Activated CD4-positive, alpha-beta T cell treated with anti-CD3 and anti-CD28 coated beads, Interleukin-2, amount 10 ng/mL, durations not matched to agents 7 days and 5 days (primary cell): ENCODE measurements around the gene QPRT. TPM values are rescaled to one million over a fixed set of nuclear protein-coding genes. Genes with fewer than 3 reads are reported as not detected.
"Not testable (repeated sequence)": the region's sequence is repeated elsewhere in the genome, so short reads cannot be mapped to it uniquely, and the experiment has no call there.

Experiments
- CTCF ChIA-PET: fragments of 350-600 bp; sonication (Branson Sonifier 250); formaldehyde crosslinking; loops from one replicate; lab custom pipeline; 2021; ENCODE audit warnings: antibody characterized with exemption; lab: Charles Lee
- POLR2A ChIA-PET: fragments of 350-600 bp; sonication (Branson Sonifier 250); formaldehyde crosslinking; loops from one replicate; lab custom pipeline; 2021; ENCODE audit warnings: antibody characterized with exemption; lab: Charles Lee
- DNase-seq: peaks from one replicate; pipeline ENCODE4 v3.0.0-alpha.2; 2020
- H3K27ac Mint-ChIP-seq: one replicate; pipeline ENCODE4 v1.8.0; 2021; ENCODE audit warnings: mild to moderate bottlenecking, moderate library complexity, mixed read lengths
- H3K27me3 Mint-ChIP-seq: one replicate; pipeline ENCODE4 v1.8.0; 2021; ENCODE audit warnings: mixed read lengths
- H3K36me3 Mint-ChIP-seq: one replicate; pipeline ENCODE4 v1.8.0; 2021; ENCODE audit warnings: low read depth, mixed read lengths
- H3K4me1 Mint-ChIP-seq: one replicate; pipeline ENCODE4 v1.8.0; 2021; ENCODE audit warnings: mixed read lengths
- H3K4me3 Mint-ChIP-seq: one replicate; pipeline ENCODE4 v1.8.0; 2021; ENCODE audit warnings: mild to moderate bottlenecking, moderate library complexity, mixed read lengths
- H3K9me3 Mint-ChIP-seq: one replicate; pipeline ENCODE4 v1.8.0; 2021; ENCODE audit warnings: mixed read lengths
- total RNA-seq, 2 experiments: library from RNA; stranded (reverse); gene quantifications; one replicate each; pipeline ENCODE4 v1.2.3, GENCODE V29; 2021

Gene QPRT
- 1 to 10 TPM; 3.9 to 4.8 TPM for total RNA-seq

DNA sequence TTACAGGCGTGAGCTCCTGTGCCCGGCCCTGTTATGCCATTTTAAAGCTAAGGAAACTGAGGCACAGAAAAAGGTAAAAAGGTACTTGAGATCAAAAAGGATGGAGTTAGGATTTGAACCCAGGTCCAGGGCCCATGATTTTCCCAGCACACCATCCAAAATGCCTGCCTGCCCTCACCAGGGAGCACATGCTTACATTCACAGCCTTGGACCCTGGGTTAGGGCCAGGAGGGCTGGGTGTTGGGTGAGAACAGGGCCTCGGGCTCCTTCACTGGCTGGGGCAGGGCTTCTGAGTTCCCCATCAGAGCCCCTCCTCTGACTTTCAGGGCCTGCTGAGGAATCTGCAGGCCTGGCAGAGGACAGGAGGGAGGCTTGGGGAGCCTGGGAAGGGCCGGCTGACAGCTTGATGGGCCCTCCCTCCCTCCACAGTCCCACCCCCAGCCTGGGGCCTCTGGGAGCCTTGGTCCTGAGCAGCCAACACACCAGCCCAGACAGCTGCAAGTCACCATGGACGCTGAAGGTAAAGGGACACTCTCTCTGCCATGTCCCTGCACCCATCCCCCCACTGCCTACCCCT is at the start of gene QPRT:
Gene QPRT, plus strand, starts transcription at position 490 of the 577 bp plus-strand sequence. Its CDS starts 18 bp downstream, at position 508.
- Mint-ChIP-seq H3K9me3 (no peaks in the 10 kb centered on the region), H3K27me3 (no peaks in the 10 kb centered on the region), H3K4me3 (peak within 1 kb of the TSS; percentile 48), H3K27ac (peak within 1 kb of the TSS; percentile 89), H3K4me1 (peaks cover 36% of the 10 kb centered on the region), H3K36me3 (peaks cover 6% of the 10 kb centered on the region)
- ChIA-PET POLR2A (no interaction called here), CTCF (interaction anchor here (0.8 to 1.8 kb wide), 5 partner anchors 9 to 411 kb away, joined by 3 to 7 read pairs (median 3); partner anchors contain the start of gene KIF22)
- DNase-seq: no peak

DNA sequence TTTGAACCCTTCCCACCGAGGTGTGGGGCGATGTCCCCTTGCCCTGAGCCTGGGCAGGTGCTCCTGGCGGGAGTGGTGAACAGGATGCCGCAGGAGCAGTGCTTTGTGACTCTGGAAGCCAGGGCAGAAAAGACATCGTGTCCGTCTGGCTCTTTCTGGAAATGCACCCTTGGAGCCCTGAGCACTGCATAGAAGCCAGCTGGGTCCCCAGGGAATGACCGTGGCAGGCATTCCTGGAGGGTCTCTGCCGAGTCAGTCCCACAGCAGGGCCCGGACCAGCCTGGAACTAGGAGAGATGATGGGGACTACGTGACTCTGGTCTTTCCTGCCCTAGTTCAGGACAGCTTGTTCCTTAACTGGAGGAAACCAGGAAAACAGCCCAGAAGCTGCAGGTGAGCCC is 49.7 kb upstream of the QPRT start:
- DNase-seq, H3K4me3 Mint-ChIP-seq, H3K9me3 Mint-ChIP-seq, H3K27me3 Mint-ChIP-seq, H3K36me3 Mint-ChIP-seq, POLR2A ChIA-PET, CTCF ChIA-PET: not testable (repeated sequence)
- Mint-ChIP-seq H3K4me1 (peaks cover 21% of the 10 kb centered on the region), H3K27ac (peak overlapping the region; percentile 68)

DNA sequence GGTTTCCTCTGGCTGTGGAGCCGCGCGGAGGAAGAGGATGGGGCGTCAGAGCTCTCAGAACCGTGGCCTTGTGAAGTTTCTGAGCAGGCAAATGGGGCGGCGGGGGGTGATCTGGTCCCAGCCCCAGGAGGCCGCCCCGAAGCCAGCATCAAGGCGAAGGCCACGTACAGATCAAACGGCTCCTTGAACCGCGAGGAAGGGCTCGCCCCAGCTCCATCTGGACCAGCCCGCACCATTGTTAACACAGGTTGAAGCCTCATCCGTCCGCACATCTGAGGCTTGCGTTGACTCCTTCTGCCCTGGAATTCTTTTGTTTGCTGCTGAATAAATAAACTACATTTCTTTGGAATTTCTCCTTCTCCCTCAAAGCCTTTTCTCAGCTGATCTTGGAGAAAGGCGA is 47.3 kb upstream of the QPRT start:
- H3K4me1 Mint-ChIP-seq: peaks cover 18% of the 10 kb centered on the region
- POLR2A ChIA-PET, H3K27ac Mint-ChIP-seq, H3K27me3 Mint-ChIP-seq, H3K4me3 Mint-ChIP-seq, CTCF ChIA-PET, H3K9me3 Mint-ChIP-seq, DNase-seq, H3K36me3 Mint-ChIP-seq: not testable (repeated sequence)

DNA sequence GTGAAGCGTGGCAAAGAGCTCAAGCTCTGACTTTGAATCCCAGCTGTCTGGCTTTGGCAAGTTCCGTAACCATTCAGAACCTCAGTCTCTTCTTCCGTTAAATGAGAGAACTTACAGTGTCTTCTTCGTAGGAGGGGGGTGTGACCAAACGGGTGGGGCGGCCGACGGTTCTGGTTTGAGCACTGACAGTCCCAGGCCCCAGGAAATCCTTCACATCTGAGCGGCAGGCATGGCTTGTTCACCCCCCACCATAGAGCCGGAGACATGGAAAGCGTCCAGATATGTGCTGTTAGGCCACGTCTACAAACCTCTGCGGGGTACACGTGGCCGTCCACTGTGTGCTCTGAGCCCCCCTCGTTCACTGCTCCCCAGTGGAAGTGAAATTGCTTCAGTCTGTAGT is 43.1 kb upstream of the QPRT start:
- H3K27ac Mint-ChIP-seq, CTCF ChIA-PET, H3K36me3 Mint-ChIP-seq, H3K4me3 Mint-ChIP-seq, POLR2A ChIA-PET, DNase-seq, H3K27me3 Mint-ChIP-seq, H3K9me3 Mint-ChIP-seq, H3K4me1 Mint-ChIP-seq: not testable (repeated sequence)

DNA sequence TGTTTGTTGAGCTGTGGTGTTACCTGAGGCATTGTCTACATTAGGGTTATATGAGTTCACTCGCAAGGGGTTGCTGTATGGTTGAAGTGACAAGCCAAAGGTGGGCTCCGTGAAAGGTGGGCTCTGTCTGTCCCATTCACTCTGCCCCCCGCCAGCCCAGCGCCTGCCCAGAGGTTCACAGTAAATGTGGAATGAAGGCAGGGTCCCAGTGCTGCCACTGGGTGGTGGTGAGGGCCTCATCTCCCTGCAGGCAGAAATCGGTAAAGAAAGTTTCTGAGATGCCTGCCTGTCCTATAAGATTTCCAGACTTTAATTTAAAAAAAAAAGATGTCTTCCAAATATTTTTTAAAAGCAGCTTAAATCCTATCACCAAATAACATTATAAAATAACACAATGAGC is 42.6 kb upstream of the QPRT start:
- H3K4me3 Mint-ChIP-seq, H3K27ac Mint-ChIP-seq, H3K36me3 Mint-ChIP-seq, POLR2A ChIA-PET, DNase-seq, H3K9me3 Mint-ChIP-seq, H3K27me3 Mint-ChIP-seq, CTCF ChIA-PET: not testable (repeated sequence)
- peaks cover 13% of the 10 kb centered on the region for H3K4me1 Mint-ChIP-seq

DNA sequence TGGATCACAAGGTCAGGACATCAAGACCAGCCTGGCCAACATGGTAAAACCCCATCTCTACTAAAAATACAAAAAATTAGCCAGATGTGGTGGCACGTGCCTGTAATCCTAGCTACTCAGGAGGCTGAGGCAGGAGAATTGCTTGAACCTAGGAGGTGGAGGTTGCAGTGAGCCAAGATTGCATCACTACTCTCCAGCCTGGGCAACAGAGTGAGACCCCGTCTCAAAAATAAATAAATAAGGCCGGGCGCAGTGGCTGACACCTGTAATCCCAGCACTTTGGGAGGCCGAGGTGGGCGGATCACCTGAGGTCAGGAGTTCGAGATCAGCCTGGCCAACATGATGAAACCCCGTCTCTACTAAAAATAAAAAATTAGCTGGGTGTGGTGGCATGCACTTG is 40.2 kb upstream of the QPRT start:
- H3K27ac Mint-ChIP-seq, H3K36me3 Mint-ChIP-seq, H3K9me3 Mint-ChIP-seq, POLR2A ChIA-PET, DNase-seq, CTCF ChIA-PET, H3K4me3 Mint-ChIP-seq, H3K27me3 Mint-ChIP-seq: not testable (repeated sequence)
- H3K4me1 Mint-ChIP-seq: peaks cover 27% of the 10 kb centered on the region

DNA sequence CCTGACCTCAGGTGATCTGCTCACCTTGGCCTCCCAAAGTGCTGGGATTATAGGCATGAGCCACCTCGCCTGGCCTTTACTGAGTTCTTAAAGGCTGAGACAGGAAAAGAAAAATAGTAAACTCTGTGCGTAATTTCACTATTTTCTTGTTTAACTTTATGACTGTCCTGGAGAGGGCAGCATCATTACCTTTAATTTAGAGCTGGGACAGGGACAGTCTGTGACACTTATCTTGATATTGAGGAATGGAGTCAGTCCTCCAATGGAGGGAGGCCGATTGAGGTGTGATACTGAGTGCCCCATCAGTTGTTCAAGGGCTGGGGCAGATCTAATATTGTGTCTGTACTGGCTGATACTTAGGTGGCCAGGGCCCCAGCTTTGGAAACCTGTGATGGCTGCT is 37.4 kb upstream of the QPRT start:
- POLR2A ChIA-PET: no interaction called here
- no peaks in the 10 kb centered on the region for H3K9me3 Mint-ChIP-seq
- no peaks in the 10 kb centered on the region for H3K36me3 Mint-ChIP-seq
- H3K4me3 Mint-ChIP-seq: peak overlapping the region; percentile 34
- H3K4me1 Mint-ChIP-seq: peaks cover 42% of the 10 kb centered on the region
- CTCF ChIA-PET: interaction anchor here (0.5 to 2.1 kb wide), 2 partner anchors 13 to 183 kb away, joined by 4 to 7 read pairs; no protein-coding TSS in a partner anchor
- no peaks in the 10 kb centered on the region for H3K27me3 Mint-ChIP-seq
- peak; percentile 27 for DNase-seq
- H3K27ac Mint-ChIP-seq: peak overlapping the region; percentile 88

DNA sequence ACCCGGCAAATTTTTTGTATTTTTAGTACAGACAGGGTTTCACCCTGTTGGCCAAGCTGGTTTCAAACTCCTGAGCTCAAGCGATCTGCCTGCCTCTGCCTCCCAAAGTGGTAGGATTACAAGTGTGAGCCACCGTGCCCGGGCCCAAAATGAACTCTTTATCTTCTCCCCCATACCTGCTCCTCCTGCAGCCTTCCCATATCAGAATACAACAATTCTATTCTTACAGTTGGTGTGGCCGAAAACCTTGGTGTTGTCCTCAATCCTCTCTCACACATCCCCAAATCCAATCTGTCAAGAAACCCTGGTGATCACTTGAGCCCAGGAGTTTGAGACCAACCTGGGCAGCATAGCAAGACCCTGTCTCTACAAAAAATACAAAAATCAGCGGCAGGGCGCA is 35.4 kb upstream of the QPRT start:
- POLR2A ChIA-PET: no interaction called here
- no peaks in the 10 kb centered on the region for H3K36me3 Mint-ChIP-seq

DNA sequence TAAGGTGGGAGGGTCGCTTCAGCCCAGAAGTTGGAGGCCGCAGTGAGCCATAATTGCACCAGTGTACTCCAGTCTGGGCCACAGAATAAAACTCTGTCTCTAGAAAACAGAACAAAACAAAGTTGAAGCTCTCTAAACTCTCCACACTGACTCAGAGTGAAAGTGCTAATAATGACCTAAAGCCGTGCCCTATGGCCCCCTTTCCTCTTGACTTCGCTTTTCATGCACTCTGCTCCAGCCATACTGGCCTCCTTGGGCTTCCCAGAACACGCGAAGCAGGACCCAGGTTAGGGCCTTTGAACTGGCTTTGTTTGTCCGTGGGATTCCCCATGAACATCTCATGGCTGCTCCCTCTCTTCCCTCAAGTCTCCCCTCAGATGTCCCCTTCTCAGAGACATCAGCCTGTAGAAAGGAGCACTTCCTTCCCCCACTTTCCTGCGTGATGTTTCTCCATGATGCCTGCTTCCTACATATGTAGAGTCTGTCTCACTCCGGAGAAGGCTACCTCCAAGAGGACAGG is 34.6 kb upstream of the QPRT start:
- ChIA-PET POLR2A (no interaction called here), CTCF (interaction anchor here (1.1 kb wide), 1 partner anchor 11 kb away, joined by 3 read pairs; no protein-coding TSS in a partner anchor)
- Mint-ChIP-seq H3K36me3 (no peaks in the 10 kb centered on the region), H3K4me1 (peaks cover 42% of the 10 kb centered on the region), H3K9me3 (no peaks in the 10 kb centered on the region), H3K27me3 (no peaks in the 10 kb centered on the region), H3K4me3 (no peak overlapping the region), H3K27ac (peak overlapping the region; percentile 37)
- DNase-seq: no peak

More for the DNA sequence above, 35.4 kb upstream of the QPRT start:
- CTCF ChIA-PET: interaction anchor here (0.6 to 1.1 kb wide), 2 partner anchors 9 to 12 kb away, joined by 3 read pairs; no protein-coding TSS in a partner anchor
- Mint-ChIP-seq H3K27me3 (no peaks in the 10 kb centered on the region), H3K4me1 (peaks cover 42% of the 10 kb centered on the region), H3K9me3 (no peaks in the 10 kb centered on the region), H3K4me3 (no peak overlapping the region), H3K27ac (no peak overlapping the region)
- no peak for DNase-seq

DNA sequence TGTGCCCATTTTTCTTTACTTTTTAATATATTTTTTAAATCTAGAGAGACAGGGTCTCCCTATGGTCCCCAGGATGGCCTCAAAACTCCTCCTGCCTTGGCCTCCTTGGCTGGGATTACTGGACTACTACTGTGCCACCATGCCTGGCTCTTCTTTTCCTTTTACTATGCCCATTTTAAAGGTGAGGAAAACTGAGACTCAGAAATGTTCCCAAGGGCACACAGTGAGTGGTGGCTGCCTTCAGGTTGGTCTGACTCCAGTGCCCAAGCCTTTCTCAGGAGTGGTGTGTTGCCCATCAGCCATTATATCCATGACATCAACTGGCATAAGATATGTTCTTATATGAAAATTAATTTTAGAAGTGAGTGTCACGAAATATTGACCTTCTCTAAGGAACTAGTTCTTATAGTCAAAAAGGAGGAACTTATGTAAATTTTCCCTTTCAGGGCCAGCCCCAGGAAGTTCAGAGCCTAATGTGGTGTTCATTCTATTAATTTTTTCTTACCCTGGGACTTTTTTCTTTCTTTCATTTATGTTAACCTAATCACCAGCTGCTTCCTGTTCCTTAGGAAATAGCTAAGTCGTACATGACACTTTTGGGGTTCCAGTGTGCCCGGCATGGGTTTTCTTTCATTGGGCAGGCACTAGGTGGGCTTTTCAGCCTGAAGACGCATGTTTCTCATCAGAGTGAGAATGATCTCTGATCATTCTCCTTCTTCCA is 33.8 kb upstream of the QPRT start:
- Mint-ChIP-seq H3K36me3 (no peaks in the 10 kb centered on the region), H3K9me3 (no peaks in the 10 kb centered on the region), H3K4me3 (no peak overlapping the region), H3K27ac (peak overlapping the region; percentile 15), H3K4me1 (peaks cover 48% of the 10 kb centered on the region), H3K27me3 (no peaks in the 10 kb centered on the region)
- POLR2A ChIA-PET: no interaction called here
- CTCF ChIA-PET: interaction anchor here (0.7 to 0.8 kb wide), 2 partner anchors 29 to 46 kb away, joined by 3 to 4 read pairs; no protein-coding TSS in a partner anchor
- no peak for DNase-seq

DNA sequence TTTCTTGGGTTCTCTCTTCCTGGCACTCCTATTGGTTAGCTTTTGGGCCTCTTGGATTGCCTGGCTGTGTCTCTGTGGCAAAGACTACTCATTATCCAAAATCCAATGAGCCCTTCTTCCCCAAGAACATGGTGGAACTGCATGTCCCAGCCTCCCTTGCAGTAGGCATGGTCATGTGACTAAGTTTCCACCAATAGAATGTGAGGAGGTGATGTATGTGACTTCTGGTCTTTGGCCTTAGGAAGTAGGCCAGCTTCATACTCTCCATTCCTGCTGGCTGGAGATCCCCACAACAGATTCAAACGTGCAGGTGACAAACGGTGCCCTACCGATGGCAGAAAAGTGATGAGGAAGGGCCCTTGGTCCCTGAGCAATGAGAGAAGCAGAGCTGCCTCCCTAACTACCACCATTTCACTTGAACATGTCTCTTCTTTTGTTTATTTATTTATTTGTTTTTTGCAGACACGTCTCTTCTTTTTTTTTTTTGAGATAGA is 33.2 kb upstream of the QPRT start:
- H3K4me3 Mint-ChIP-seq: no peak overlapping the region
- POLR2A ChIA-PET: no interaction called here
- peak overlapping the region; percentile 65 for H3K27ac Mint-ChIP-seq
- CTCF ChIA-PET: interaction anchor here (0.7 to 0.8 kb wide), 2 partner anchors 28 to 46 kb away, joined by 3 to 4 read pairs; no protein-coding TSS in a partner anchor
- DNase-seq: no peak
- no peaks in the 10 kb centered on the region for H3K9me3 Mint-ChIP-seq
- H3K36me3 Mint-ChIP-seq: no peaks in the 10 kb centered on the region
- peaks cover 48% of the 10 kb centered on the region for H3K4me1 Mint-ChIP-seq
- H3K27me3 Mint-ChIP-seq: no peaks in the 10 kb centered on the region

DNA sequence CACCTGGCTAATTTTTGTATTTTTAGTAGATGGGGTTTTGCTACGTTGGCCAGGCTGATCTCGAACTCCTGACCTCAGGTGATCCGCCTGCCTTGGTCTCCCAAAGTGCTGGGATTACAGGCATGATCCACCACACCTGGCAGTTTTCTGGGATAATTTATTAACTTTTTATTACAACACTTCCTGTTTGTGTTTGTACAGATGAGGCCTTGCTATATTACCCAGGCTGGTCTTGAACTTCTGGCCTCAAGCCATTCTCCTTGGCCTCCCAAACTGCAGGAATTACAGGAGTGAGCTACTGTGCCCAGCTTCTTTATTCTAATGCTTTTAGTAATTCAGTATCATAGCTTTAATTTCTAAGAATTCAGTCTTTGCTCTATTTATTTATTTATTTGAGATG is 32.0 kb upstream of the QPRT start:
- POLR2A ChIA-PET: interaction anchor here (0.6 kb wide), 1 partner anchor 256 kb away, joined by 7 read pairs; no protein-coding TSS in a partner anchor
- Mint-ChIP-seq H3K4me3 (no peak overlapping the region), H3K9me3 (no peaks in the 10 kb centered on the region), H3K27me3 (no peaks in the 10 kb centered on the region), H3K36me3 (no peaks in the 10 kb centered on the region), H3K4me1 (peaks cover 37% of the 10 kb centered on the region), H3K27ac (no peak overlapping the region)
- DNase-seq: no peak
- CTCF ChIA-PET: no interaction called here
